NAMALWA (cell line): ENCODE data around the gene TEX14.
A peak's percentile ranks its signal among the peaks of the same experiment; 100 is the strongest.

Source experiments
- DNase-seq: peaks from one replicate; pipeline ENCODE4 v3.0.0-alpha.2; 2015; ENCODE audit warnings: low spot score

The TEX14 gene, protein sequence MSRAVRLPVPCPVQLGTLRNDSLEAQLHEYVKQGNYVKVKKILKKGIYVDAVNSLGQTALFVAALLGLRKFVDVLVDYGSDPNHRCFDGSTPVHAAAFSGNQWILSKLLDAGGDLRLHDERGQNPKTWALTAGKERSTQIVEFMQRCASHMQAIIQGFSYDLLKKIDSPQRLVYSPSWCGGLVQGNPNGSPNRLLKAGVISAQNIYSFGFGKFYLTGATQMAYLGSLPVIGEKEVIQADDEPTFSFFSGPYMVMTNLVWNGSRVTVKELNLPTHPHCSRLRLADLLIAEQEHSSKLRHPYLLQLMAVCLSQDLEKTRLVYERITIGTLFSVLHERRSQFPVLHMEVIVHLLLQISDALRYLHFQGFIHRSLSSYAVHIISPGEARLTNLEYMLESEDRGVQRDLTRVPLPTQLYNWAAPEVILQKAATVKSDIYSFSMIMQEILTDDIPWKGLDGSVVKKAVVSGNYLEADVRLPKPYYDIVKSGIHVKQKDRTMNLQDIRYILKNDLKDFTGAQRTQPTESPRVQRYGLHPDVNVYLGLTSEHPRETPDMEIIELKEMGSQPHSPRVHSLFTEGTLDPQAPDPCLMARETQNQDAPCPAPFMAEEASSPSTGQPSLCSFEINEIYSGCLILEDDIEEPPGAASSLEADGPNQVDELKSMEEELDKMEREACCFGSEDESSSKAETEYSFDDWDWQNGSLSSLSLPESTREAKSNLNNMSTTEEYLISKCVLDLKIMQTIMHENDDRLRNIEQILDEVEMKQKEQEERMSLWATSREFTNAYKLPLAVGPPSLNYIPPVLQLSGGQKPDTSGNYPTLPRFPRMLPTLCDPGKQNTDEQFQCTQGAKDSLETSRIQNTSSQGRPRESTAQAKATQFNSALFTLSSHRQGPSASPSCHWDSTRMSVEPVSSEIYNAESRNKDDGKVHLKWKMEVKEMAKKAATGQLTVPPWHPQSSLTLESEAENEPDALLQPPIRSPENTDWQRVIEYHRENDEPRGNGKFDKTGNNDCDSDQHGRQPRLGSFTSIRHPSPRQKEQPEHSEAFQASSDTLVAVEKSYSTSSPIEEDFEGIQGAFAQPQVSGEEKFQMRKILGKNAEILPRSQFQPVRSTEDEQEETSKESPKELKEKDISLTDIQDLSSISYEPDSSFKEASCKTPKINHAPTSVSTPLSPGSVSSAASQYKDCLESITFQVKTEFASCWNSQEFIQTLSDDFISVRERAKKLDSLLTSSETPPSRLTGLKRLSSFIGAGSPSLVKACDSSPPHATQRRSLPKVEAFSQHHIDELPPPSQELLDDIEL (N-terminal part only)

DNA sequence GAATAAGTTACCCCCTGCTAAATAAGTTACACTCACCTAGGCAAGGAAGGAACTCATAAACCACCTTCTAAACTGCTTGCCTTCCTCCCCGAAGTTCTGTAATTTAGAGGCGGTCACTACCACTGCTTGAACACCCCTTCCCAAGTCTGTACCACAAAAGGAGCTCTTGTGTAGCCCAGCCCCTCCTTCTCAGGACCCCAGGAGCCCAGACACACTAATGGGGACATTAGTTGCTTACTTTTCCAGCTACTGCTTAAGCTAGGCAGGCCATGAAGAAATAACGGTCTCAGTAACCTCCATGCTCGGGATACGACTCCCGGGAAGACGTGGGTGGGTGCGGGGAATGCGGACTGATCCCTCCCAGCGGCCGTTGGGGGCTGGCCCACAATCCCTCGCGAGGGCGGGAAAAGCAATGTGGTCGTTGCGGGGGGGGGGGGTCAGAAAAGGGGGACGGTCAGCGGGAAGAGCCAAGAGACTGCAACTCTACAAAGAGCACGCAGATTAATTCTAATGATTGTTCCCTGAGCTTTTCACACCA lies at the start of gene TEX14:
Gene TEX14, minus strand, starts transcription at position 345 of the 538 bp plus-strand sequence. CDS start 40,044 bp downstream, outside the sequence.
- DNase-seq = no peak

DNA sequence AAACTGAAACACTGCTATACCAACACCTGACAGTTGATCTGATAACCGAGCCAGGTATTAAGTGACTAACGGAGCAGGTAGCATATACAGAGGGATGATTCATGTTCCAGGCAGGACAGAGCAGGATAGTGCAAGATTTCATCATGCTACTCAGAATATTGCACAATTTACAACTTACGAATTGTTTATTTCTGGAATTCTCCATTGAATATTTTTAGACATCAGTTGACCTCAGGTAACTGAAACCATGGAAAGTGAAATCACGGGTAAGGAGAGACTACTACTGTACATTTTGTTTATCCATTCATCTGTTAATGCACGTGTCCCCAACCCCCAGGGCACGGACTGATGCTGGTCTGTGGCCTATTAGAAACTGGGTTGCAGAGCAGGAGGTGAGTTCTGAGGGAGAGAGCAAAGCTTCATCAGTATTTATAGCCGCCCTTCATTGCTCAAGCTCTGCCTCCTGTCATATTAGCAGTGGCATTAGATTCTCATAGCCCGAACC lies 49.3 kb upstream of the TEX14 start:
- DNase-seq = no peak

DNA sequence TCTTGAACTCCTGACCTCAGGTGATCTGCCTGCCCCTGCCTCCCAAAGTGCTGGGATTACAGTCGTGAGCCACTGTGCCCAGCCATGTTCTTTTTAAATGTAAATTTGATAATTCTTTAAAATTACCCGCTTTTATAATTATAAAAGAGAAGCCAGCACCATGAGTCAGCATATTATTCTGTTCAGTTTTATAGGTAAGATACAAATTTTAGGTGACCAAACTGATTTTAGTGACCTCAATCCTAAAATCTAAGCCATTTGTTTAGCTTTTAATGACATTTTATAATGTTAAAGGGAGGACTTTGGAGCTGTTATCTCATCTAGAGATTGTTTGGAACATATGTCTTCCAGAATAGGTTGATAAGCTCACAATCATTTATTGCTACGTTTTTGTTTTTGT lies 43.0 kb upstream of the TEX14 start:
- no peak for DNase-seq

DNA sequence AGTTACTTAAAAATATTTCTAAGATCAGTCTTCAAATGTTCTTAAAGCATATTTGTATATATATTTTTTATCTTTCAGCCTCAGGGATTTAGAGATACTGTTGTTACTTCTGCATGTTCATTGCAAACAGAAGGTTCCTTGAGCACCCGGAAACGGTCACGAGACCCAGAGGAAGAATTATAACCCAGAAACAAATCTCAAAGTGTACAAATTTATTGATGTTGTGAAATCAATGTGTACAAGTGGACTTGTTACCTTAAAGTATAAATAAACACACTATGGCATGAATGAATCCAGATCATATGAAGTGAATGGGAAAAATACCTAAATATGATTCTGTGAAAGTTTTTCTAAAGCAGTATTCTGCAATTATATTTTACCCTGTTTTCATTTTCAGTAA lies 42.2 kb upstream of the TEX14 start:
- DNase-seq = no peak

DNA sequence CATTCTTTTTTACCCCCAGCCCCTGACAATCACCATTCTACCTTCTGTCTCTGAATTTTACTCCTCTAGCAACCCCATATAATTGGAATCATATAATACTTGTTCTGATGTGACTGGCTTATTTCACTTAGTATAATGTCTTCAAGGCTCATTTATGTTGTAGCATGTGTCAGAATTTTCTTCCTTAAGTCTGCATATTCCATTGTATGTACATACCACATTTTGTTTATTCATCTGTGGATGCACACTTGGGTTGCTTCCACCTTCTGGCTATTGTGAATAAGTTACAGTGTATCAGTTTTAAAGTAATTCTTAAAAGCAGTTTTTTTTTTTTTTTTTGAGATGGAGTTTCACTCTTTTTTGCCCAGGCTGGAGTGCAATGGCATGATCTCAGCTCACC lies 39.1 kb upstream of the TEX14 start:
- no peak for DNase-seq

DNA sequence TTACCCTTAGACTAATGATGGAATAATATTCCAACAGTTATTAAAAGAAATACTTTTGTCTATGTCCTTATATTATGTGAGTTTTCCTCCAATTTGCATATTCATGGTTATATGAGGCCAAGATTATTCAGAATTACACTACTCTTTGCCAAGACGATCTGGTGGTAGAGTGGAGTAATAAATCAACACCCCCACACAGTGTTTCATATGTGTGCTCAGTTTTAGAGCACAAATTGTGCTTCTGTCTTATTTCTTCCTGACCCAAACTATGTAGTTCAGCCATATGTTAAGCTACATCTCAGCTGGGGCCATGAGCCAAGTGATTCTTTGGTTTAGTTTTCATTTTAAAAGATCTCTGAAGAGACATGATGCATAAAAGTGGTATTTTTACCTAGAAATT lies 37.0 kb upstream of the TEX14 start:
- DNase-seq = no peak

DNA sequence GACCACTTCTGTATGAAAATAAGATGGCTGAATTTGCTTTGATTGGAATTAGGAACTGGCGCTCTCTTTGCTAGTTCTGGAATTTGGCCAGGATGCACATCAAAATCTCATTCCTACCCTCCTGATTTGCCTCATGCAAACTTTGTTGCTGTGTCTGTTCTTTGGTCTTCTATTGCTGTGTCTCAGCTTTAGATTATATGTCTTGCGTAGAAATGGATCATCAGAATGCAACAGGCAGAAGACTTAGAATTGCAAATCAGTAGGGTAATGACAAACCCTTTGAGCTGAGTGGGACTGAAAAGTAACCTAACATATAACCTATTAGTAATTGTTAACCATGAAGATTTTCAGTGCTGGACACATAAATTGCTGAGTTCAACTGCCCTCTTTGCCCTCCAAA lies 30.9 kb upstream of the TEX14 start:
- no peak for DNase-seq

DNA sequence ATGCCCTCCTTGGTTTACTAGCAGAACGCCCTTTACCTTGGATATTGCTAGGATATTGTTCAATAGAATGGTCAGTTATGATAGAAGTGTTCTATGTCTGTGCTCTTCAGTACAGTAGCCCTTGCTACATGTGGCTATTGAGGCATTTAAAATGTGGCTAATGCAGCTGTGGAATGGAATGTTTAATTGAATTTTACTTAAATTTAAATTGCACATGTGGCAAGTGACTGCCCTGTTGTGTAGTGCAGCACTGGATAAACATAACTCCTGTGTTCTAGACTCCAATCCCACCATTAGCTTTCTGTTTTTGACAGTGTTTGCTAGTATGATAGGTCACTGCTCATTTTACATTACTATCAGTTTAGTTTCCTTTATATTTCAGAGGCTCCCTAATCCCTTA lies 30.4 kb upstream of the TEX14 start:
- no peak for DNase-seq

DNA sequence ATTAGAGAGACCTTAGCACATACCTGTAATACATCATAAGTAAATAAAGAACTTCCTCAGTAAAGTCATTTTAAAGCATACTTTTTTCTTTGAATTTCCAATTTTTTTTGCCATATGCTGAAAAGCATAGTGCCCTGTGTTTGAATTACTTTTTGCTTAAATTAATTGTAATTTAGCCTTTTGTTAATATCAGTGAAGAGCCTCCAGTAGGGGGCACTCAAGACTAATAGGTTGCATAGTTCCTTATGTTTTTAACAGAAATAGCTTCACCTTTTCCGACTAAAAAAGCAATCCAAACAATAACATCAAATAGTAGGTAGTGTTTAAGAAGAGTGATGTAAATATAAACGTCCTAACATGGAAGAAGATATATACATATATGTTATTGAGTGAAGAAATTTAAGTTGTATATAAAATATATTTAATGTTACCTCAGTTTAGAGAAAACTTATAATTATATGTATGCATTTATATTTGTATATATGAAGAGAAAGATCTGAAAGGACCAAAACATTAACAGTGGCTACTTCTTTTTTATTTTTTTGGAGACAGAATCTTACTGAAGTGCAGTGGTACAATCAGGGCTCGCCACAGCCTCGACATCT lies 19.2 kb upstream of the TEX14 start:
- peak; percentile 79 for DNase-seq

DNA sequence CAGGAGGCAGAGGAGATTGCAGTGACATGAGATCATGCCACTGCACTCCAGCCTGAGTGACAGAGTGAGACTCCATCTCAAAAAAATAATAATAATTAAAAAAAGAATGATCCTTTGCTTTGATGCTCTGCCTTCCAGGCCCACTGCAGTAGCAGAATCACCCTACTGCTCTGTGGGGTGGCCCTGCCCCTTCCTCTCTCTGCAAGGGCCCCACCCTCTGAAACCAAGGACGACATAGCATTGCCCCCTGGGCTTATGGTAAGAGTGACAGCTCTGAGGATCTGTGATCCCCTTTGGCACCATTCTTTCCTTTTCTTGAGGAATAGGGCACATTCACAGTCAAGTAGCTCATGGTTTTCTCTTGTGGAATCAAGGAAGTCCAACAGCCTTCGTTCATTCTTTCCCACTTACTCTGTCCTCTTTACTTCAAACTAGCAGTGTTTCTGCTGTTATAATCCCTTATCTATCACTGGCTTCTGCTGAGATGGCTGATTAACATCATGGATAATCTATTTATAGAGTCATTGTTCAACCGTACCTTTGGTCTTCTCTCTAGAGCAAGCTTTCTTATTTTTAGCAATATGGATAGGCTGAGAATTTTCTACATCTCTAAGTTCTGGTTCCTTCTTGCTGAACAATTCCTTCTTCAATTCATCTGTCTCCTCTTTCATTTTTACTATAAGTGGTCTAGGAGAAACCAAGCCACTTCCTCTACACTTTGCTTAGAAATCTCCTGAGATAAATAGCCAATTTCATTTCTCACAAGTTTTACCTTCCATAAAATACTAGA lies 14.7 kb upstream of the TEX14 start:
- DNase-seq = no peak

DNA sequence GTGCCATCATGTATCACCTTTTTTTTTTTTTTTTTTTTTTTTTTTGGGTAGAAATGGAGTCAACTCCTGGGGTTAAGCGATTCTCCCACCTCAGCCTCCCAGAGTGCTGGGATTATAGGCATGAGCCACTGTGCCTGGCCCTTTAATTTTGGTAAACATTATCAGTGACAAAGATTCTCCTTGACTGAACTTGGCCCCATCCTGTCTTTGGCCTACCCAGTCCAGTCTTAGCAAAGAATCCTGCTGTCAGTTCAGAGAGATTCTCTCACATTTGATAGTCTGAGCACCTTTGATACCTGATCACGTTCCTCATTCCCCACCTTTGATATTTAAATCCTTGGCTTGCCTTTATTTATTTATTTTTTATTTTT lies 12.1 kb upstream of the TEX14 start:
- no peak for DNase-seq

DNA sequence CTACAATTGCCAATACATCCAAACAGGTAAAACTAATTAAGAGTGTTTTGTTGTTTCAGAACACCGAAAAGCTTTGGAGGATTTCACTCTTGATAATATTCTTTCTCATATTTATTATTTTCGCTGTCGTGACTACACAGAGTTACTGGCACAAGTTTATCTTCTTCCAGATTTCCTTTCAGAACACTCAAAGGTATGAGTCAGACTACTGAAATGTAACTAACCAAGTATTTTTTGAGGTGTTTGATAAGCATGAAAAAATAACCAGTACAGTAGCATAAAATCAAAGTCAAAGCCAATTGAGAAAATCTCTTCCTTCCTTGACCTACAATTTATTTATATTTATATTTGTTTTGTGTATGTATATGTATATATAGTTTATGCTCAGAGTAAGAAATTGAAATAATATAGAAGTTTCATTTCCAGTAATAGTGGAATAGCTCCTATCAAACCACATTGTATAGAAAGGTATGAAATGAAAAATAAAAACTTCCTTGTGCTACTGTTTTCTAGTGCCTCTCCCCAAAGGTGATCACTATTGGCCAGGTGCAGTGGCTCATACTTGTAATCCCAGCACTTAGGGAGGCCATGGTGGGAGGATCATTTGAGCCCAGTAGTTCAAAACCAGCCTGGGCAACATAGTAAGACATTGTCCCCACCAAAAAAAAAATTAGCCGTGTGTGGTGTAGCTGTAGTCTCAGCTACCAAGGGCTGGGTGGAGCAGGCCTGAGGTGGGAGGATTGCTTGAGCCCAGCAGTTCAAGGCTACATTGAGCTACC lies 11.5 kb upstream of the TEX14 start:
- no peak for DNase-seq

DNA sequence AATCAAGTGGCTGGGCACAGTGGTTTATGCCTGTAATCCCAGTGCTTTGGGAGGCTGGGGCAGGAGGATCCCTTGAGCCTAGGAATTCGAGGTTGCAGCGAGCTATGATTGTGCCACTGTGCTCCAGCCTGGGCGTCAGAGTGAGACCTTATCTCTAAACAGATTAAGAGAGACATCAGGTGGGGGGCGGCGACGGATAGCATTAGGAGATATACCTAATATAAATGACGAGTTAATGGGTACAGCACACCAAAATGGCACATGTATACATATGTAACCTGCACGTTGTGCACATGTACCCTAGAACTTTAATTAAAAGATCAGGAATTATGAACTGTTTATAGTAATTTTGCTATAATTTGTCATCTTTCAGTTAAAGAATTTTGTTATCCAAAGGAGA lies 10.9 kb upstream of the TEX14 start:
- DNase-seq = no peak

DNA sequence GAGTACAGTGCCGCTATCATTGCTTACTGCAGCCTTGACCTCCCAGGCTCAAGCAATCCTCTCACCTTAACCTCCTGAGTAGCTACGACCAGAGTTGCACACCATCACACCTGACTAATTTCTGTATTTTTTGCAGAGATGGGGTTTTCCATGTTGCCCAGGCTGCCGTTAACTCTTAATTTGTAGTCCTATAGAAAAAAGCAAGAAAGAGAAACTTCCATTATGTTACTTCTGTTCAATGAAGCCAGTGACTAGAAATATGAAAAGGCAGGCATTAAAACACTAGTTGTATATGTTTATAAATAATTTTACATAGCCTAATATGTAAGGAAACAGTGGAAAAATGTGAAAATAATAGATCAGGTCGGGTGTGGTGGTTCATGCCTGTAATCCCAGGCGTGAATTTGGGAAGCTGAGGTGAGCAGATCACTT lies 10.2 kb upstream of the TEX14 start:
- DNase-seq = no peak

DNA sequence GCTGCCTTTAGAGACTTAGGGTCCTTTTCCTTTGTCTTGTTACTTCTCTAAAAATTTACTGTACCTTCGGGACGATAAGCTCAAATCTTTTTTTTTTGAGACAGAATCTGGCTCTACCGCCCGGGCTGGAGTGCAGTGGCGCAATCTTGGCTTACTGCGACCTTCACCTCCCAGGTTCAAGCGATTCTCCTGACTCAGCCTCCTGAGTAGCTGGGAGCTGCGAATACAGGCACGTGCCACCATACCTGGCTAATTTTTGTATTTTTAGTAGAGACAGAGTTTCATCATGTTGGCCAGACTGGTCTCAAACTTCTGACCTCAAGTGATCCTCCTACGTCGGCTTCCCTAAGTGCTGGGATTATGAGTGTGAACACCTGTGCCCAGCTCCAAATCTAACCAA lies 7.9 kb upstream of the TEX14 start:
- no peak for DNase-seq

DNA sequence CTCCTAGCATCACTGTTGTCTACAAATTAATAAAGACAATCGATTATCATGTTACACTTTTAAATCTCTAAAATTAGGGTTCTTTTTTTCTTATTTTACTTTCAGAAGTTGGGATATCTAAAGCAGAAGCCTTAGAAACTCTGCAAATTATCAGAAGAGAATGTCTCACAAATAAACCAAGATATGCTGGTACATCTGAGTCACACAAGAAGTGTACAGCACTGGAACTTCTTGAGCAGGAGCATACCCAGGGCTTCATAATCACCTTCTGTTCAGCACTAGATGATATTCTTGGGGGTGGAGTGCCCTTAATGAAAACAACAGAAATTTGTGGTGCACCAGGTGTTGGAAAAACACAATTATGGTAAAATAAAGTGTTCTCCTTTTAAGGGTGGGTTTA lies 3.0 kb upstream of the TEX14 start:
- no peak for DNase-seq

DNA sequence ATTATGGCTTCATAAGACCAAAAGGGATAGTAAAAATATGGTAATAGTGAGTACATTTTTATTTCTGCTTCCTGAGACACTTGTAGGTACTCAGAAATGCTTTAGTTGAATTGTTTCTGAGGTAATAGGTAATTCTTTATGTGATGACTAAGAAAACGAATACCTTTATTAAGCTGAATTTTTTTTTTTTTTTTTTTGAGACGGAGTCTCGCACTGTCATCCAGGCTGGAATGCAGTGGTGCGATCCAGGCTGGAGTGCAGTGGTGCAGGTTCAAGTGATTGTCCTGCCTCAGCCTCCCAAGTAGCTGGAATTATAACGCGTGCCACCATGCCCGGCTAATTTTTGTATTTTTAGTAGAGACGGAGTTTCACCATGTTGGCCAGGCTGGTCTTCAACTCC lies 2.5 kb upstream of the TEX14 start:
- DNase-seq = no peak

DNA sequence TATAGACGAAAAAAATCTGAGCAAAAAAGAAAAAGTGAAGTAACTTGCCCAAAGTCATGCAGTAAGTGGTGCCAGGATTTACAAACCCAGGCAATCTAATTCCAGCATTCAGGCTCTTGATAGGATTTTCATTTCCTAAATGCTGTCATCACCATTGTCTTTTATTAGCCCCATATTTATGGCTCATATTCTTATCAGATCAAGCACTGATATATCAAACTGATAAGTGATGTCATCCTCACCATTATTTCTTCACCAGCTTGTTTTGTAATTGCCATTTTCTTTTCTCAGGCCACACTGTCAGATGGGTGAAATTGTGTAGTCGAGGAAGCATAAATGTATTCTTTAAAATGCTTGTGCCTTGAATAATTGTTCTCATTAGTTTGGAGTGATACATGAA lies 1.9 kb upstream of the TEX14 start:
- DNase-seq = no peak

DNA sequence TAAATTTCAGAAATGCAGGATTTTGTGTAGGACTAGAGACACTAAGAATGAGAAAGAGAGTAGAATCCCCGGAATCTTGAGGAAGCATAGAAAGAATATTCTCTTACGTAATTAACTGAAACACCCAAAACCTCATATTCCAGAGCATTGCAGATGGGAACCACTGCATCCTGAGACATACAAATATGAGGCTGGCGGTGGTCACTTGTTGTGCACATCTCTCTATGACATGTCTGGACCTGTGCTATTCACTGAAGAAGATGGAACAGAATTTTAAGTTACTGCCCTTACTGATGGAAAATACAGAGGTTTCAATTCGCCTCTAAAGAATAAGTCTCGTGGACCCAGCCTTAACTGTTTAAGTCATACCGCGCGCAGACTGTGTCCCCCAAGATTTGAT lies 1.4 kb upstream of the TEX14 start:
- DNase-seq = no peak
